ENCODE results near the gene ARSH. TPM values are rescaled to one million over a fixed set of nuclear protein-coding genes. Genes with fewer than 3 reads are reported as not detected.

ARSH gene
- total RNA-seq, 2 experiments from 2014 or later = not detected

GRCh38 chrX:3017492-3017891, 11.1 kb downstream of the ARSH start:
- Mint-ChIP-seq H3K27ac (no peak overlapping the region), H3K4me1 (ENCODE audit: low read depth) (no peaks in the 10 kb centered on the region), H3K9me3 (peaks cover 1% of the 10 kb centered on the region), H3K4me3 (no peak overlapping the region), H3K27me3 (no peaks in the 10 kb centered on the region), H3K36me3 (ENCODE audit: low read depth) (no peaks in the 10 kb centered on the region)
- intact Hi-C loops (cut with micrococcal nuclease) = no loop called here
- no peak for DNase-seq
- ChIA-PET CTCF (interaction anchor here (1.3 kb wide), 1 partner anchor 16 kb away, joined by 3 read pairs; no protein-coding TSS in a partner anchor), POLR2A (no interaction called here)
- no peak for ATAC-seq
- TF ChIP-seq, protein P1, sequence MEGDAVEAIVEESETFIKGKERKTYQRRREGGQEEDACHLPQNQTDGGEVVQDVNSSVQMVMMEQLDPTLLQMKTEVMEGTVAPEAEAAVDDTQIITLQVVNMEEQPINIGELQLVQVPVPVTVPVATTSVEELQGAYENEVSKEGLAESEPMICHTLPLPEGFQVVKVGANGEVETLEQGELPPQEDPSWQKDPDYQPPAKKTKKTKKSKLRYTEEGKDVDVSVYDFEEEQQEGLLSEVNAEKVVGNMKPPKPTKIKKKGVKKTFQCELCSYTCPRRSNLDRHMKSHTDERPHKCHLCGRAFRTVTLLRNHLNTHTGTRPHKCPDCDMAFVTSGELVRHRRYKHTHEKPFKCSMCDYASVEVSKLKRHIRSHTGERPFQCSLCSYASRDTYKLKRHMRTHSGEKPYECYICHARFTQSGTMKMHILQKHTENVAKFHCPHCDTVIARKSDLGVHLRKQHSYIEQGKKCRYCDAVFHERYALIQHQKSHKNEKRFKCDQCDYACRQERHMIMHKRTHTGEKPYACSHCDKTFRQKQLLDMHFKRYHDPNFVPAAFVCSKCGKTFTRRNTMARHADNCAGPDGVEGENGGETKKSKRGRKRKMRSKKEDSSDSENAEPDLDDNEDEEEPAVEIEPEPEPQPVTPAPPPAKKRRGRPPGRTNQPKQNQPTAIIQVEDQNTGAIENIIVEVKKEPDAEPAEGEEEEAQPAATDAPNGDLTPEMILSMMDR (IDR thresholded peaks at IDR 0.05) = no peak

GRCh38 chrX:3024176-3024575, 17.8 kb downstream of the ARSH start:
- POLR2A ChIA-PET = no interaction called here
- ATAC-seq (no peak), DNase-seq (no peak)
- TF ChIP-seq, protein P1 (IDR thresholded peaks at IDR 0.05) = no peak
- no peak overlapping the region for H3K27ac Mint-ChIP-seq
- no peaks in the 10 kb centered on the region for H3K36me3 Mint-ChIP-seq (ENCODE audit: low read depth)
- H3K4me3 Mint-ChIP-seq = no peak overlapping the region
- CTCF ChIA-PET = no interaction called here
- intact Hi-C loops (cut with micrococcal nuclease) = no loop called here
- H3K4me1 Mint-ChIP-seq (ENCODE audit: low read depth) = no peaks in the 10 kb centered on the region
- H3K27me3 Mint-ChIP-seq = peaks cover 2% of the 10 kb centered on the region
- H3K9me3 Mint-ChIP-seq = no peaks in the 10 kb centered on the region

DNA sequence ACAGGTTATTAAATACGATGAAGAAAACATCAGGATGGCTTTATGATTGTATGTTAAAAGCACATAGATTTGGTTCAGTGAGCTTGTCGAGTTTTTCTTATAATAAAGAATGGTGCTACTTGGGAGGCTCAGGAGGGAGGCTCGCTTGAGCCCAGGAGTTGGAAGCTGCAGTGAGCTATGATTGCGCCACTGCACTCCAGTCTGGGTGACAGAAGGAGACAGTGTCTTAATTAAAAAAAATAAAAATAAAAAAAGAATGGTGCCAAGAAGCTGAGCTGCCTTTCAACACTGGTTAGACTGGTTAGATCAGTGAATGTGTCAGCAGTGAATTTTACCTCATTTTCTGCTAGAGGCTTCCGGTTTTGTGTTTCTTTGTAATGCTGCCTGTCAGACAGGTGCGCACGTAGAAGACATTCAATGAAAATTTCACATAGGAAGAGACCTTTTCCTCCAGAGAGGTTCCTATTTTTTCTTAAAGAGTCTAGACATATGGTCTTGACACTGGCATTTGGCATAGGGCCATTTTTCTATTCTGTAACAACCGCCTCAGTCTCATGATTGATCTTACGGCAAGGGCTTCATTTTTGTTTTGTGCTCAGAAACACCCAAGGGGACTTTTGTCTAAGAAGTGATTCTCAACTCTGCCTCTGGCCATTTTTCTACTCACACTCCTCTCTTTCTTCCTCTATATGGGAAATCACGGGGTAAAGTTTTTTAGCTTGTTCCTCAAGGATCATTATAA, 19.9 kb downstream of the ARSH start:
- H3K9me3 Mint-ChIP-seq = no peaks in the 10 kb centered on the region
- H3K27ac Mint-ChIP-seq = no peak overlapping the region
- ChIA-PET CTCF (no interaction called here), POLR2A (no interaction called here)
- TF ChIP-seq, protein P1 (IDR thresholded peaks at IDR 0.05) = no peak
- ATAC-seq (no peak), DNase-seq (no peak)
- H3K27me3 Mint-ChIP-seq = peaks cover 2% of the 10 kb centered on the region
- no peaks in the 10 kb centered on the region for H3K36me3 Mint-ChIP-seq (ENCODE audit: low read depth)
- intact Hi-C loops (cut with micrococcal nuclease) = no loop called here
- H3K4me3 Mint-ChIP-seq = no peak overlapping the region
- no peaks in the 10 kb centered on the region for H3K4me1 Mint-ChIP-seq (ENCODE audit: low read depth)

- no peaks in the 10 kb centered on the region for H3K36me3 Mint-ChIP-seq (ENCODE audit: low read depth)
- ChIA-PET POLR2A (no interaction called here), CTCF (no interaction called here)
- TF ChIP-seq, protein P1 (IDR thresholded peaks at IDR 0.05) = no peak
- intact Hi-C loops (cut with micrococcal nuclease) = no loop called here
- H3K27ac Mint-ChIP-seq = no peak overlapping the region
- DNase-seq = no peak
- ATAC-seq = no peak
- H3K27me3 Mint-ChIP-seq = peaks cover 2% of the 10 kb centered on the region
- H3K4me1 Mint-ChIP-seq (ENCODE audit: low read depth) = no peaks in the 10 kb centered on the region
- H3K9me3 Mint-ChIP-seq = no peaks in the 10 kb centered on the region
- no peak overlapping the region for H3K4me3 Mint-ChIP-seq
Observed at GRCh38 chrX:3029129-3029528, 22.8 kb downstream of the ARSH start.

- no peak for ATAC-seq
- intact Hi-C loops (cut with micrococcal nuclease) = no loop called here
Observed at GRCh38 chrX:3037218-3037617, 30.9 kb downstream of the ARSH start.

More at GRCh38 chrX:3037218-3037617, 30.9 kb downstream of the ARSH start:
- POLR2A ChIA-PET = no interaction called here
- Mint-ChIP-seq H3K27me3 (peaks cover 1% of the 10 kb centered on the region), H3K36me3 (ENCODE audit: low read depth) (no peaks in the 10 kb centered on the region), H3K4me1 (ENCODE audit: low read depth) (no peaks in the 10 kb centered on the region), H3K4me3 (no peak overlapping the region), H3K27ac (no peak overlapping the region), H3K9me3 (peaks cover 4% of the 10 kb centered on the region)
- no peak for DNase-seq
- TF ChIP-seq, protein P1 (IDR thresholded peaks at IDR 0.05) = no peak
- CTCF ChIA-PET = no interaction called here
